ENCODE results near the gene FUT2.

FUT2 gene

DNA sequence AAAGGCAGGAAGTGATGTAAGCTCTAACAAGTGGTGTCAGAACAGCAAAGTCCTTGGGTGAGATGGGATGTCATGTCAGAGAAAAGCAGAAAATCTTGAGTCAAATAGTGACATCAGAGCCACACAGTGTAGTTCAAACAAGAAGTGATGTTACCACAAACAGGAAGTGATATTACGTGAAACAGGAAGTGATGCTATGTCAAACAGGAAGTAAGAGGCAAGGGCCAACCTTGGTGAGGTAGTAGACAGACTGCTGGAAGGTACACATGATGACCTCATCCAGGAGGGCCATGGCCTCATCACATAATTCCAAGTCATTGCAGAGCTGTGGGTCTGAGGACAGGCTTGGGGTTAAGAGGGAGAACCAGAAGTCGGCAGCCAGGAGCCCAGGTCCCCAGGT, 30.8 kb downstream of the FUT2 start:
- peak; percentile 47 for DNase-seq (ENCODE audit: low spot score)

DNA sequence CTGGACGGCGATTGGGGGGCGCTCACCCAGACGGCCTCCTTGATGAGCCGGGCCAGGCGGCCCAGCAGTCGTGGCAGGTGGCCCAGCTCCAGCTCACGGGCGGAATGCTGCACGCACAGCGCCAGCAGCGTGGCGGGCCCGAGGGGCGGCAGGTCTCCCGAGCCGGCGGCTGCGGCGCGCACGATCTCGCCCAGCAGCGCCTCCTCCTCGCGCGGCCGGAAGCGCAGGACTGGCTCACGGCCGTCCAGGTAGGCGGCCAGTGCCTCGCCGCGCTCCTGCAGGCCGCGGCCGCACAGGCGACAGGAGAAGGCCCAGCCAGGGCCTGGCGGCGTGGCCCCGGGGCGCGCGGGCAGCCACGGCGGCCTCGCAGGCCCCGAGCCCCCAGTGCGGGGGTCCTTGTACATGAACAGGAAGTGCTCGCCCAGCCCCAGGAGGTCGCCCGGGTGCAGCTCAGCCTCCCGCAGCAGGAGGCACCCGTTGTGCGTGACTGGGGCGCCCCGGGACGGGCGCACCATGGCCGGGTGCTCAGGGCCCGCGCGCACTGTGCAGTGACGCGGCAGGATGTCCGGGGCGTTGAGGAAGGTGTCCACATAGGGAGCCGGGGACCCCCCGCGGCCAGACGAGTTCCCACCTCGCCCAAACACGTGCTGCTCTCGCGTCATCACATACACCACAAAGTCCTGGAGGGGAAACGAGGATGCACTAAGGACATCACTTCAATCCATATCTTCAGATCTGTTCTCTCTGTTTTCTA, 33.3 kb downstream of the FUT2 start:
- DNase-seq (ENCODE audit: low spot score), result no peak

DNA sequence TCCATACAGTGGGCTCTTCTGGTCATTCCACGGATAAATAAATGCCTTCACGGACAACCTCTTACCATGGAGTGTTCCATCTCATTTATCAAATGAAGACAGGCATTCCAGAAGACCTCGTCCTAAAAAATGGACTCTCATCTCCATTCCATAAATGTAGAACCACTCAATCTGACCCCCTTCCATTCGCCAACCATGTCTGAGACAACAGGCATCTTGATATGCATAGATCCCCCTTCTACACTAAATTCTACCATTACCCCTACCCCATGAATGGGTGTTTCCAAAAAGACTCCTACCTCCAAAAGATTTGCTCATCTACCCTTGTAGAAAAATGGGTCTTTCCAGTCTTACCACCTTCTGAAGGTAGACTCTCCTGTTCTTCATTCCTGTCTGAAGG, 35.7 kb downstream of the FUT2 start:
- no peak for DNase-seq (ENCODE audit: low spot score)

DNA sequence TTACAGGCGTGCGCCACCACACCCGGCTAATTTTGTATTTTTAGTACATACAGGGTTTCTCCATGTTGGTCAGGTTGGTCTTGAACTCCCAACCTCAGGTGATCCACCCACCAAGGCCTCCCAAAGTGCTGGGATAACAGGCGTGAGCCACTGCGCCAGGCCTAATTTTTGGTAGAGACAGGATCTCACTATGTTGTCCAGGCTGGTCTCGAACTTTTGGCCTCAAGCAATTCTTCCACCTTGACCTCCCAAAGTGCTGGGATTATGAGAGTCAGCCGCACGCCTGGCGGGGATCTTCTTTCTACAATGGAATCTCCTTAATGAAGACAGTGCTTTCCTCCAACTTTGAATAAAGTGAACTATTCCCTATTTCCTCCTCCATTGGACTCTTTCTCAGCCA, 38.9 kb downstream of the FUT2 start:
- DNase-seq (ENCODE audit: low spot score), result no peak

DNA sequence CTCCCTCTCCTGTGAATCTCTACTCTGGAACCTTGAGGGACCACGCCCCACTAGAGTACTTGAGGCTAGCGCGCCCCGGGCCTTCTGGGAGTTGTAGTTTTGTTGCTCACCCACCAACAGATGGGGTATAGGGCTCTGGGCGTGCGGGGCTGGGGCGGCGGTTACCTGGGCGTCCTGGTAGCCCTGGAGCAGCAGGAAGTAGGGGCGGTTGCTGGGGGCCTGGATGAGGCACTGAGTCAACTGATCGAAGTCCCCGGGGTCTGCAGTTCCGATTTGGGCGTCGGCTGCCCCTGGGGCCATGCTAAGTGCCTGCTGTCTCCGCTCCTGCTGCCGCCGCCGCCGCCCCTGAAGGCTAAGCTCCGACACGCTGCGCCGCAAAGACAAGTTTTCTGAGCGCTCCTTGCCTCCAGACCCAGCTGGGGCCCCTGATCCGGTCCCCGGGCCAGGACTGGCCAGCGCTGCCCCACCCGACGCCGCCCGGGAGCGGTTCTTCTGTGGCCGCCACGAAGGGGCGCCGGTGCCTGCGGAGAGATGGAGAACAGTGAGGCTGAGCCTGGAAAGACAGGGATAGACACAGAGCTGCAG, 39.4 kb downstream of the FUT2 start:
- no peak for DNase-seq (ENCODE audit: low spot score)

DNA sequence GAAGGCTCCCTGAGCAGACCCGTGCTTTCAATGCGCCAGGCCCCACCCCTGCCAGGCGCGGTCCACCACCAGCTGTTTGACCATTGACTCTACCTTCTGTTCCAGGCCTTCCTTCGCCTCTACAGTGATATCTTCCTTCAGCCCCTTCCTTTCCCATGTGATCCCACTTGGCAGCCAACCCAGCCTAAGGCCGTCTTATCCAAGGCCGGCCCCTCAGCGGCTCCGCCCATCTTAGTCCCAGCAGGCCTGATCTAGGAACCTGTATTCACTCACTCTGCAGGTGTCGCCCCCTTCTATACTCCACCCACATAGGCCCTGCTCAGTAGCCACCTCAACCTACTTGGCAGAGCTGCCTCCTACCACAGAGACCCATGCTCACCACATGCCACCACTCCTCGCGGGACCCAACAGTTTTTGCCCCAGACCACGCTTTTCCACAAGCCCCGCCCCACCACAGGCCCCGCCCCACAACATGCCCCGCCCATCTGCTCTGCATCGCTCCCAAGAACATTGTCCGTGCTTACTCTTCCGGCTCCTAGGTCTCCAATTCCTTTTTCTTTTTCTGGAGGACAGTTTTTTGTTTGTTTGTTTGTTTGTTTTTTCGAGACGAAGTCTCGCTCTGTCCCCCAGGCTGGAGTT, 41.7 kb downstream of the FUT2 start:
- no peak for DNase-seq (ENCODE audit: low spot score)

DNA sequence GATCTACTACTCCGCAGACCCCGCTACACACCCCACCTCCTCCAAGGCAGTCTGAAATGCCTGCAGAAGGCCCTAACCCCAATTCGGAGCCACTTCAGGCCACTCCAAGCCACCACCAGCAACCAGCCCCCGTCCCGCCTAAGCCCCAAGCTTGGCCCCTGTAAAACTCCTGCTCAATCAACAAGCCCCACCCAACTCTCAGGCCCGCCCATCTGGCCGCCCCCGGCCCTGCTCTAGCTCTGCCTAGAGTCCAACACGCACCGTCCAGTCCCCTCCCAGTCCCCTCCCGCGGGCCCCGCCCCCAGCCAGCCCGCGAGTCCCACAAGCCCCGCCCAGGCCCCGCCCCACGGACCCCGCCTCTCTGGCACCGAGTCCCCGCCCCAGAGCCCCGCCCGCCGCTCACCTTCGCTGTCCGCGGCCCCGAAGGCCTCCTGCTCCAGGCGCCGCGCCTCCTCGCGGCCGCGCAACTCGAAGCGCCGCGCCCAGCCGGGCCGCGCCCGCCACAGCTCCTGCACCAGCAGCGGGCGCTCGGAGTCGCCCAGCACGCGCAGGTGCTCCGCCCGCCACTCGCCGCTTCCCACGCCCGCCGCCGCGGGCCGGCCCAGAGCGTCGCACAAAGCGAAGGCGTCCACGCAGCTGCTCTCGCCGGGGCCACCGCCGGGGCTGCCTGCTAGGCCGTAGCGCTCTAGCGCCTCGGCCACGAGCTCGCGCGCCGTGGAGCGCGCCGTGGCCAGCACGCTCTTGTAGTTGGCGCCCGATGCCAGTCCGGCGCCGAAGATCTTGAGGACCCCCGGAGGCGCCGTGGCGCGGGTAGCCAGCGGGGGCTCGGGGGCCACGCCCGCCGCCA, 43.0 kb downstream of the FUT2 start:
- DNase-seq (ENCODE audit: low spot score), result peak; percentile 91

DNA sequence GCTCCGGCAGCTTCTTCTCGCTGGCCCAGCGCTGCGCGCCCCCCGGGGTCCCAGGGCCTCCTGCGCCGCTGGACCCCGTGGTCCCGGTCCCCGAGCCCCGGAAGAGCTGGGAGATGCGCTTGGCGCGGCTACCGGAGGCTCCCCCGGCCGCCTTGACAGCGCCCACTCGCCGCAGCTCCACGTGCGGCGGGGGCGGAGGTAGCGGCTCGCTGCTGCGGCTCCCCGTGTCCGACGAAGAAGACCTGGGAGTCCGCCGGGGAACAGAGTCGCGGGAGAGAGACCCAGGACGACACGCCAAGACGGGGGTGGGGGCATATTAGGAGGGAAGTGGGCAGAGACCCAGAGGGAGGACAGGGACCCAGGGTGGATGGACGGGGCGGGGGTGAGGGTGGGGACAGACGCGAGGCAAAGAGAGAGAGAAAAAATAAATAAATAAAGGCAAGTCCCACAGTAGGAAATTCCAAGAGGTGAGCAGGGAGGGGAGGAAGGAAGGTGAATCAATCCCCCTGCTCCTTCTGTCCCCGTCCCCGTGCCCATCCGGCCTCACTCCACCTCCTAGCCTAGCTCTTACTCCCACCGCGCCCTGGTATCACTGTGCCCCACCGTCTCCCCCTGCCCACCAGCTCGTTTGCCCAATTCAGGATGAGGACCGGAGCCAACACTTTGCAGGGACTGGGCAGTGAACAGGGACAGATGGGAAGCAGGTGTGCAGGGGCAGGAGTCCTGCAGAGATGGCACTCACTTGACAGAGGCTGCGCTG, 43.8 kb downstream of the FUT2 start:
- no peak for DNase-seq (ENCODE audit: low spot score)

DNA sequence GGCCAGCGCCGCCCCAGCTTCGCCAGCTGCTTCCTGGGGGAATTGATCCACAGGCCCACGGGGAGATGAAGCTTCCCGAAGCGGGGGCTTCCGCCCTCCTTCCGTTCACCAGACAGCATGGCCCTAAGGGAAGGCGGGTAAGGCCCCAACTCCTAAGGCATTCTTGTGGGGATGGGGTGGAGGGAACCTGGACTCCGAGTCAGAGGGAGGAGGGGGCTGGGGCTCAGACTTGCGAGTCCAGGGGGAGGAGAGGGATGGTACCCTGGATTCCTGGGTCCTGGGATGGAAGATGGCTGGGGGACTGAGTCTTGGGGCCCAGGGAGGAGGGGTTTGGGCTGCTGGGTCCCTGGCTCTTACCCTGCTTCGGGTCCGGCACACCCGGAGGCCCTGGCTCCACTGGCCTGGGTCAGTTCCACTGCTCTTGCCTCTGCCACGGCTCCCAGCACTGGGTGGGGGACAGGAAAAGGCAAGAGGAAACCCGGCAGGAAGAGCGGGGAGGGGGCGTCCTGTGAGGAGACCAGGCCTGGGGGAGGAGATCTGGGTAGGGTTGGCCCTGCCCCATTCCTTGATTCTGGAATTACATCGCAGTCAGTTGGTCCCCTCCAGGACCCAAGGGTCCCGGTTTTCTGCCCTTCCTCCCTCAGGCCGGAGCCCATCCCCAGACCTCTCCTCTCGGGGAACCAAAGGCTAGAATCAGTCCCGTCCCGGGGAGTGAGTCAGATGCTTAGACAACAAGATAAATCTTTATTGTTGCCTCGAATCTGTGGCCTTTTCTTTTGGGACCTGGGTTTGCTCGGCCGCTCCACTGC, 44.6 kb downstream of the FUT2 start, which contains the start of gene RASIP1:
RASIP1 (minus strand) TSS at position 447 of the 809 bp plus-strand sequence; CDS start at position 119, 328 bp downstream.
- no peak for DNase-seq (ENCODE audit: low spot score)

DNA sequence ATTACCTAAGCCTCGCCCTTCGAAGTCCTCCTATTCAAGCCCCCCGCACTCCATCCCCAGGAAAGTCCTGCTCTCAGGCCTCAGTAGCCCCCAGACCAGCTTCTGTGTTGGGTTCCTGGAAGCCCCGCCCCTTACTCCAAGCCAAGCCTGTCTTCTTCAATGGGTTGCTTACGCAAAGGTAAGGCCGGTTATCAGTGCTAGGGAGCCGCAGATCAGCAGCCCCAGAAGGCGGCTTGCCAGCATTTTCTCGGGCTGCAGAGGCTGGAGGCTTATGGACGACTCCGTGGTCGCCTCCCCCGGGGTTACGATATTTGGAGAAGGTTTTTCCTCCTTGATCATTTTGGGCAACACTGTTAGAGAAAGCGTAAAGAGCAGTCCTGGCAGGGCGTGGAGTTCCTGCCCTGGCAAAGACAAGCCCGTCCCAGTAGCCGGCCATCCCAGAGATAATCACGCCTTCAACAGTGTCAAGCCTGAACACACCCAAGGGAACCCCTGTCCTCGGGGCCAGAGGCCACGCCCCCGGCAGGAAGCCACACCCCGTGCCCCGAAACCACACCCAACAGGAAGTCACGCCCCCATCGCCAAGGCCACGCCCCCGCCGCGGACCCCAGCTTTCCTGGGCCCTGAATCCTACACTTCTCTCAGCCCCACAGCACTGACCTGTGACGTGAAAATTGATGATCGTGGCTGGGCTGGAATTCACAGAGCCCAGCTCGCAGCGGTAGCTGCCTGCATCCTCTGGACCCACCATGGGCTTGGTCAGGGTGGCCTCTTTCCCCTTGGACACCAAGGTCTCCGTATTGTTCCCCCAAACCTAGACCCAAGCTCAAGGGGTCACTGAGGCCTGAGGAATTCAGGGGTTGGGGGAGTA, 45.6 kb downstream of the FUT2 start:
- DNase-seq (ENCODE audit: low spot score), result no peak

DNA sequence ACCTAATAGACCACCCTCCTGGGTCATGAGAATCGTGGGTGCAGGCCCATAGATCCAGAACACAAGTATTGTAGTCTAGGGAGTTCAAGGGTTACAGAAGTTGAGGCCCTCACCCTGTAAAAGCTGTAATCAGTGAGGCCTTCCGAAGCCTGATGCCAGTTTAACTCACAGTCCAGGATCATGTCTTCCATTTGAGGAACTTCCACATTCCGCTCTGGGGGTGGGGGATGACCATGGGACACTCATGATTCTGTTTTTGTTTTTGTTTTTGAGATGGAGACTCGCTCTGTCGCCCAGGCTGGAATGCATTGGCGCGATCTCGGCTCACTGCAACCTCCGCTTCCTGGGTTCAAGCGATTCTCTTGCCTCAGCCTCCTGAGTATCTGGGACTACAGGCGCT, 46.3 kb downstream of the FUT2 start:
- DNase-seq (ENCODE audit: low spot score), result no peak

DNA sequence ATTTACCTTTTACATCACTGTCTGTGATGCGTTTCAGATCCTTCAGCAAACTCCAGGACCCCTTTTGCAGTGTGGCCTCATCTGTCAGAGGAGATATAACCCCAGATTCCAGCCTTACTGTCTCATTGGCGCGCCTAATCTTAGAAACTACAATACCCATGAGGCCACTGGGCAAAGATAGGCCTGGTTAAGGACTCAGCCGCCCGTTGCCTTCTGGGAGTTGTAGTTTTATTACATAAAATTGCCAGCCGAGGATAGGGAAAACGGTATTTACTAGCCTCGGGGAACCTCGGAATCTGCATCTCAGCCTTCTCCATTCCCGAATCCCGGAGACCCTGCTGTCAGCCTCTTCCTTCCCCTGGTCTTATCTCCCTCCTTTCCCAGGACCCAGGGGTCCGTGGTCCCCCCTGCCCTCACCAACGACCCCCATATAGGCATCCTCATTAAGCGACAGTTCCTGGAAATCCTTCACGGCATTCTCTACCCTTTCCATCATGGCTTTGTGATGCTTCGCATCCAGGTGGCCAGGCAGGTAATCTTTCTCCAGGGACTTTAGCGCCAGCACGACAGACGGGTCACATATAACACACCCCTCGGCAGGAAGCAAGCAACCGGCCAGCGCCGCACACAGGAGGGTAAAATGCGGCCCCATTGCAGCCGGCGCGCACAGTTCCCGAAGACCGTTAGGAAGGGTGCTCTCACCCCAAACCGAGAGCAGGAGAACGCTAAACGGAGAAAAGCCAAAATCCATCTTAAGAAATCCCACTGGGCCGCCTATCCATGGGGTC, 49.6 kb downstream of the FUT2 start:
- peak; percentile 66 for DNase-seq (ENCODE audit: low spot score)

DNA sequence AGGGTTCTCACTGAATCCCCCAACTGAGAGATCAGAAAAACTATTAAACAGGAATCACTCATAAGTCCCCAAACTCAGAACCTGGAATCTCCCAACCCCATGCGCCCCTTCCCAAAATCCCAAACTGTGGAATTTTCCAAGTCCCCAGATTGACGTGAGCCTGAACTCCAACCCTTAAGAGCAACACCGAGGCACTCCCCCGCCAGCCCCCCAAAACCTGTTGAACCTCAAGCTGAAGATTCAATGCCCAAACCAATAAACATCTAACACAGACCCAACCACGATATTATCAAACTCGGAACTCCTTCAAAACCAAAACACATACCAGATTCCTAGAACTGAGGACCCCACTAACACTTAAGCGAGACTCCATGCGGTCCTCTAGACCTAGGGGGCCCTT, 50.3 kb downstream of the FUT2 start:
- no peak for DNase-seq (ENCODE audit: low spot score)

DNA sequence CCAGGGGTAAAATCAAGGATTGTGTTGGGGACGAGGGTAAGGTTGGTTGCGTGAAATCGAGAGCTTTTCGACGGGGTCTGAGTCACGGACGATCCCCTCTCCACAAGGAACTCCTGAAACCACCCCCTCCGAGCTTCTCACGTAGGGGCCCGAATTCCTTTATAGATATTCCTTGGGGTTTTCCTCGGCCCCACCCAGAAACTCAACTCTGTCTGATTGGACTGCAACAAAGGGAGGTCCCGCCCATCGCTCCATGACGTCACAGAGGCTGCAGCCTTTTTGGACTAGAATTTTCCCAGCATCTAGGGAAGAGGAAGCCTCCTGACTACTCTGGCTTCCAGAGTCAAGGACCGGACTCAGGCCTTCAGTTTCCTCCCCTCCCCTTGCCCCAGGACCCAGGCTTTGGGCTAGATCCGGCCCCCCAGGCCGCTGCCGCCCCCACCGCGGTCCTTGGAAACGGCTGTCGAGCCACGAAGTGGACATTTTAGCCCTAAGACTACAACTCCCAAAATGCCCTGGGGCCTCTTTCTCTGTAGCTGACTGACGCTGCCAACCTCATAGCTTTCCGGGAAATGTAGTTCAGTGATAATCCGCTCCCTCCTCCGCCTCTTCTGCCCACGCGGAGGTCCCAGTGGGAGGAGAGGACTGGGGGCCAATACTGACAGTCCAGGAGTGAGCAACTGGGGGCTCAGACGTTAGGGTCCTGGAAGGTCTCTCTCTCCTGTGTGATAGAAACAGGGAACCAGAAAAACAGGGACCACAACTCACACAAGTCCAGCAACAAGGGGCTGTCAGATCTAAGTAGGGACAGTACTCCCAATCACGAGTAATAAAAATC, 51.2 kb downstream of the FUT2 start, which contains the start of gene IZUMO1:
IZUMO1 (minus strand) TSS at position 172 of the 838 bp plus-strand sequence. CDS start 1,050 bp downstream, outside the sequence.
- DNase-seq (ENCODE audit: low spot score), result peak; percentile 52

DNA sequence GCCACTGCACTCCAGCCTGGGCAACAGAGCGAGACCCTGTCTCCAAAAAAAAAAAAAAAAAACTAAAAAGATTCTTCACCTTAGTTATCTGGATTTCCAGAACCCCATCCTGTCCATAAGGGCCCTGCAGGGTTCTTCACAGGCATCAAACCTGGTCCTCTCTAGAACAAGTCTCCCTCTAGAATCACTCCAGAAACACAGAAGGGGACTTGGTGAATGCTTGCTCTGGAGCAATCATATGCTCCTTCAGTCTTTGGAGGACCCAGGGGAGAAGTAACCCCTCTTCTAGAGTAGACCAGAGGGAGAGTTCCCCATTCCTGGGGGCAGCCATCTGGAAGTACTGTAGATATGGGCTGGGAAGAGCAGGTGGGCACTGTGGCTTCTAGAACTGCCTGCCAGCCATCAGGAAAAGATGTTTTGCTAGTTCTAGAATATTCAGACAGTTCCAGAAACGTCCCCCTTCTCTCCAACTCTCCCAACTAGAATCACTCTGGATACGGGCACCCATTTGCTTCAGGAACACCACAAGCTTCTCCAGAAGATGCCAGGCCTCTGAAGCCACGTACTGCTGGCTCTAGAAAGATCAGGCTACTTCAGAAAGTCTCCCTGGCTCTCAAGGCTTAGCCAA, 53.9 kb downstream of the FUT2 start:
- no peak for DNase-seq (ENCODE audit: low spot score)

DNA sequence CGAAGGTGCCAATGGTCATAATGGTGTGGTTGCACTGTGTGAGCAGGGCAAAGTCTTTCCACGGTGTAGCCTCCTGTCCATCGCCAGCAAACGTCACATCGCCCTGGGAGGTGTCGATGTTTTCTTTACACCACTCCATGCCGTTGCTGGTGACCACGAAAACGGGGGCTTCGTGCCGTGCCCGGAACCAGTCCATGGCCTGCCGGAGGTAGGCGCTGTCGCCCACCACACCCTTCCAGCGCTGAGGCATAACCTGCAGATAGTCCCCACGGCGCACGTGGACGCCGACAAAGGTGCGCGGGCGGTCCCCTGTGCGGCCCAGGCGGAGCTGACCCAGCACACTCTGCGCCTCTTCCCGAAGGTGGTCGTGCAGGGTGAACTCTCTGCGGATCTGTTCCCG, 54.6 kb downstream of the FUT2 start:
- no peak for DNase-seq (ENCODE audit: low spot score)

DNA sequence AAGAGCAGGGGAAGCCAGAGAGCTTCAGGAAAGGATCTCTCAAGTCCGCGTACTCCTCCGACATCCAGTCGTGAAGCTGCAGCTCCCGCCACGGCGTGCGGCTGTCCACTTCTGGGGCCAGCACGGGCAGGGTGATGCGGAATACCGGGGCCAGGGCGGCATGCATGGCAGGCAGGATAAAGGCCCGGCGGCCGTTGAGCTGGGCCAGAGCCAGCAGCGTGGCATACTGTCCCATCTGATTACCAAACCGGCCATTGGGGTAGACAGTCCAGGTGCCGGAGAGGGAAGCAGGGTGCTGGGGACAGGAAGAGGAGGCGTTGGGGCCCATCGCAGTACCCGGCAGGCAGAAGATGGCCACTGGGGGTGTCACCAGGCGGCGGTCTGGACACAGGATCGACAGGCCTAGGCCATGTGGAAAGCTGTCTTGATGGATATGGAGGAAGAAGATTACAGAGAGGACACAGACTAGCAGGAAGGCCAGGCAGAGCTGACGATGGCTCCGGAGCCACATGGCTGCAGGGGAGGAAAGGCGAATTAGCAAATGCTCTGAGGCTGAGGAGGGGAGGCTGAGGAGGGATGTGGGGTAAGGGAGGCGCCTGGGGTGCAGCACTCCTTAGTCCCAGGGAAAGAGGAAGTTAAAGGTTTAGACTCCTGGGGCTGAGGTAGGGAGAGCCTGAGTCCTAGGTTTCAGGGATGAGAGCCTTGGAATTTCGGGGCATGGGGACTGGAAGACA, 55.2 kb downstream of the FUT2 start:
- no peak for DNase-seq (ENCODE audit: low spot score)

All from CD4-positive, alpha-beta T cell treated with Interleukin-2 at 100 ng/mL for 4 hours (primary cell).